Measurements from ENCODE around the gene ATP6V0D1. TPM values are rescaled to one million over a fixed set of nuclear protein-coding genes. Genes with fewer than 3 reads are reported as not detected.

The ATP6V0D1 gene
- polyA plus RNA-seq, 1 donor: 83.5 TPM

GRCh38 chr16:67463691-67464090 is 17.3 kb downstream of the ATP6V0D1 start:
- DNase-seq: no peak

- DNase-seq: no peak
Observed at GRCh38 chr16:67463059-67463458, 17.9 kb downstream of the ATP6V0D1 start.

GRCh38 chr16:67462279-67462655 is 18.7 kb downstream of the ATP6V0D1 start:
- DNase-seq: no peak

GRCh38 chr16:67461600-67462278 is 19.2 kb downstream of the ATP6V0D1 start:
- no peak for DNase-seq

GRCh38 chr16:67460961-67461360 is 20.0 kb downstream of the ATP6V0D1 start:
- DNase-seq: no peak

- DNase-seq: no peak
Observed at GRCh38 chr16:67460168-67460567, 20.8 kb downstream of the ATP6V0D1 start.

- no peak for DNase-seq
Observed at GRCh38 chr16:67459861-67460150, 21.2 kb downstream of the ATP6V0D1 start.

GRCh38 chr16:67459066-67459860 is 21.7 kb downstream of the ATP6V0D1 start:
- no peak for DNase-seq

- no peak for DNase-seq
Observed at GRCh38 chr16:67458121-67458641, 22.8 kb downstream of the ATP6V0D1 start.

GRCh38 chr16:67457611-67458010 is 23.3 kb downstream of the ATP6V0D1 start:
- no peak for DNase-seq

GRCh38 chr16:67456391-67457081 is 24.4 kb downstream of the ATP6V0D1 start:
- DNase-seq: no peak

GRCh38 chr16:67454852-67455251 is 26.1 kb downstream of the ATP6V0D1 start:
- no peak for DNase-seq

GRCh38 chr16:67454104-67454503 is 26.9 kb downstream of the ATP6V0D1 start:
- DNase-seq: no peak

- no peak for DNase-seq
Observed at GRCh38 chr16:67451704-67452435, 29.1 kb downstream of the ATP6V0D1 start.

- no peak for DNase-seq
Observed at GRCh38 chr16:67451061-67451703, 29.8 kb downstream of the ATP6V0D1 start.

GRCh38 chr16:67449739-67450138 is 31.2 kb downstream of the ATP6V0D1 start:
- DNase-seq: no peak

- no peak for DNase-seq
Observed at GRCh38 chr16:67449336-67449735, 31.6 kb downstream of the ATP6V0D1 start.

GRCh38 chr16:67448580-67448979 is 32.4 kb downstream of the ATP6V0D1 start:
- no peak for DNase-seq

- no peak for DNase-seq
Observed at GRCh38 chr16:67447508-67448076, 33.4 kb downstream of the ATP6V0D1 start.

- no peak for DNase-seq
Observed at GRCh38 chr16:67446968-67447507, 33.9 kb downstream of the ATP6V0D1 start.

Measured in left kidney (tissue), 2 donors.